DMS153 treated with DMSO at 0.1 percent for 48 hours (cell line): Measurements from ENCODE around the gene DBNL.

Experiments used
- DNase-seq: peaks from one replicate; lab custom pipeline; 2025; ENCODE audit not compliant: unreplicated experiment; lab: John Stamatoyannopoulos, UW

DBNL gene

DNA sequence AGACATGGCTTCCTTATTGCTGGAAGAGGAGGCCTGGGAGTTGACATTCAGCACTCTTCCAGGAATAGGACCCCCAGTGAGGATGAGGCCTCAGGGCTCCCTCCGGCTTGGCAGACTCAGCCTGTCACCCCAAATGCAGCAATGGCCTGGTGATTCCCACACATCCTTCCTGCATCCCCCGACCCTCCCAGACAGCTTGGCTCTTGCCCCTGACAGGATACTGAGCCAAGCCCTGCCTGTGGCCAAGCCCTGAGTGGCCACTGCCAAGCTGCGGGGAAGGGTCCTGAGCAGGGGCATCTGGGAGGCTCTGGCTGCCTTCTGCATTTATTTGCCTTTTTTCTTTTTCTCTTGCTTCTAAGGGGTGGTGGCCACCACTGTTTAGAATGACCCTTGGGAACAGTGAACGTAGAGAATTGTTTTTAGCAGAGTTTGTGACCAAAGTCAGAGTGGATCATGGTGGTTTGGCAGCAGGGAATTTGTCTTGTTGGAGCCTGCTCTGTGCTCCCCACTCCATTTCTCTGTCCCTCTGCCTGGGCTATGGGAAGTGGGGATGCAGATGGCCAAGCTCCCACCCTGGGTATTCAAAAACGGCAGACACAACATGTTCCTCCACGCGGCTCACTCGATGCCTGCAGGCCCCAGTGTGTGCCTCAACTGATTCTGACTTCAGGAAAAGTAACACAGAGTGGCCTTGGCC is 16.6 kb downstream of the DBNL start:
- no peak for DNase-seq

DNA sequence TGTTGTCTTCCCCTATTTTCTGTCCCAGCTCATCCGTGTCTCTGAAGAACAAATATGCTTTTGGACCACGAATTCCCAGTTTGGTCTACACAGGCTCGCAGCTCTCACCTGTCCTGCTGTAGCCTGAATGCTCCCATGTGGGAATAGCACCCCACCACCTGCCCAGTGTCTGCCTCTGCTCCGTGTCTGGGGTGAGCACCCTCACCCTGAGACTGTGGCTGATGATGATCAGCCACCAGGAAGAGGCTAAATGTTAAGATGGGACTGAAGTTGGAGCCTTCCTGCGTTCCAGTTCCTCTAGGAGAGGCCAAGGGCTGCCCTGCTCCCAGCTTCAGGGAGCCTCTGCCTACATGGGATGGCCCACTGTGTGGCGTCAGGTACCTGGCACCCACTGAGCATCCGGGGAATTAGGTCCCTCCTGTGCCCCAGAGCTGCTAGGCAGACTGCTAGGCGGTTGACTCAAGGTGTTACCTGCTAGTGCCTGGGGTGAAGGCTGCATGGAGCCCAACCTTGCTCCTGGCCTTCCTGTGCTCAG is 17.2 kb downstream of the DBNL start:
- DNase-seq, result no peak

DNA sequence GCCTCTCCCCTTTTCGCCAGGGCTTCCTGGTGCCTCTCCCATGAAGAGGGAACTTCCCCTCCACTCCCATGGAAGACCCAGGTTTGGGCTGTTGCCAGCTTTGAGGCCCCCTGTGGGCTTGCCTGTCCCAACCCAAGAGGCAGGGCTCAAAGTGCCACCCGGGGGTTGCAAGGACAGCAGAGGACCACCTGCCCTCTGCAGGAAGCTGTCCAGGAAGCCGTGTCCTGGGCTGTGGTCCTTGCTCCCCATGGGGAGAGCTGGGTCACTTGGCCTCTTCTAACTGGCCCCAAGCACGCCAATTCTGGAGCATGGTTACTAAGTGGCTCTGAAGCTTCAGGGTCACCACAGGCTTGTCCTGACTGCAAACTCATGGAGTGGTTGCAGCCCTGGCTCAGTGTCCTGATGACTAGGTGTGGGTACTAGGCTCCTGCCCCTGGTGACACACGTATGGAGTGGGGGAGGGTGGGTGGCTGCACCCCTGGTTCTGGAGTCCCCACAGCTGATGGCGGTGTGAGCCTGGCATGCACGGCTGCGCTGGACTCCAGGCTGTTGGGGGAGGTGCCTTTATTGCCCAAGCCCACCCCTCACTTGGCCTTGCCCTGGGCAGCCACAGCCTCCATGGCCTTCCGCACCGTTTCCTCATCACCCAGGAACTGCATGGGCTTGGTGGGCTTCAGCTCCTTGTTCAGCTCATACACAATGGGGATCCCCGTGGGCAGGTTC is 17.8 kb downstream of the DBNL start:
- DNase-seq, result no peak

DNA sequence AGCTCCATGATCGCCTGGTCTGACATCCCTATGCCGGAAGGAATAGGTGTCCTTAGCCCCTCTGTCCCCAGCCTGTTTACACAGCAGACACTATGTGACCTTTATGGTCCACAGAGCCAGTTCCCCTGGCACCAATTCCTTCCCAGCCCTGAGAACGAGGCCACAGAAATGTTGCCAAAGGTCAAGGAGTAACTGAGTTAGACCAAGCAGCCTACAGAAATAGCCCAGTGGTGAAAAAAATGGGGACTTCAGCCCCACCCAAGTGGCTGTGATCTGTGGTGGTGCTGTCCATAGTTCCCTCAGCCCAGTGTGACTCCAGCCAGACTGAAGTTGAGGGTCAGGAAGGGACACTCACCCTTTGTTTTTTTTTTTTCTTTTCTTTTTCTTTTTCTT is 18.4 kb downstream of the DBNL start:
- no peak for DNase-seq

DNA sequence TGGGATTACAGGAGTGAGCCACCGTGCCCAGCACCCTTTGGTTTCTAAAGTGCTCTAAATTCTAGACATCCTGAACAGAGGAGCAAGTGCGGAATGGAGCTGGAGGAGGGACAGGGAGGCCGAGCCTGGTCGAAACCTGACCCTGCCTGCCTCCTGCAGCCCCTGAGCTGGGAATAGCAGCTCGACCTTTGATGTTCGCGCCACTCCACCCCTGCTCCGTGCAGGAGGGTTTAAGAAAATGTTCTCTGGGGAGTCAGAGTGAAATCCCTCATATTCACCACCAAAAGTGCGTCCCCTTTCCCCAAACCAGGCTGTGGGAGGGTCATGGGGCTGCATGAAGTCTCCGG is 19.0 kb downstream of the DBNL start:
- DNase-seq, result no peak

DNA sequence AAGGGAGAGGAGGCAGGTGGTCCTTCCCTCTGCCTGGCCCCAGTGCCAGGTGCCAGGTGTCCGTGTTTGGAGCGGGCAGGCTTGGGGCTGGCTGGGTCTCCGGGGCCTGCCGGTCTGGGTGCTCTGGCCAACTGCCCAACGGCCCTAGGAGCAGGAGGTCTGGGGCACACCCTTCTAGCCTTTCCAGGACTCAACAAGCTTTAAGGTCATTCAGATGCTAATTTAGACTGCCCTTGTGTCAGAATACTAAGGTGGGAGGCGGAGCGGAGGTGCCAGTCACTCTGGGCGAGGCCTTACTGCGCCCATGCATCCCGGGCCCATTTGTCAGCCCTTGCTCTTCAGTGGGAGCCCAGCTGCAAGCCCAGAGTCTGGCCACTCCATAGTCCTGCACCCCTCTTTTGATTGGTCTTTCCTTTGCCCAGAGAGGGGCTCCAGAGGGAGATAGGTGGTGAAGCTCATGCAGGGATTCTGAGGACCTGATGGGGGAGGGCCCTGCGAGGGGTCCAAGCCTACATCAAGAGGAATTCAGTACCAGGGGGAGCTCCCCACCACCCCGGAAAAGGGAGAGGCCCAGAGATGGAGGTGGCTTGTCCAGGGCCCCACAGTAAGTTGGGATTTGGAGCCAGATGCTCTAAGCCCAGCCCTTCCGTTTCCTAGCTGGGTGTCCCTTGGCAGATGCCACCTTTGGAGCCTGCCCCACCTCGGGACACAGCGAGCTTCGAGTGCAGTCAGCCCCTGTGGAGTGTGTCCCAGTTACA is 19.6 kb downstream of the DBNL start:
- DNase-seq, result no peak

DNA sequence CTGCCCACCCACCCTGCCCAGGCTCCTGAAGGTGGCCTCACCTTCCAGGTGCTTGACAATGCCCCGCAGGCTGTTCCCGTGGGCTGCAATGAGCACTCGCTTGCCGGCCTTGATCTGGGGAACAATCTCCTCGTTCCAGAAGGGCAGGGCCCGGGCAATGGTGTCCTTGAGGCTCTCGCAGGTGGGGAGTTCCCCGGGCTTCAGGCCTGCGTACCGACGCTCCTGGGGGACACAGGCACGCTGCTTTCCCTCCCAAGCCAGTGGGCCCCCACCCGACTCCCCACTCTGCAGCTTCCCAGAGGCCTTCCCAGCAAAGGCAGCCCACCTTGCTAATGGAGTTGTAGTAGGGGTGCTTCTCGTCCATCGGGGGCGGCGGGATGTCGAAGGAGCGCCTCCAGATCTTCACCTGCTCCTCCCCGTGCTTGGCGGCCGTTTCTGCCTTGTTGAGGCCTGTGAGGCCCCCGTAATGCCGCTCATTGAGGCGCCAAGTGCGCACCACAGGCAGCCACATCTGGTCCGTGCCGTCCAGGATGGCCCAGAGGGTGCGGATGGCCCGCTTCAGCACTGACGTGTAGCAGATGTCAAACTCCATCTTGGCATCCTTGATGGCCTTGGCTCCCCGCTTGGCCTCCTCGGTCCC is 20.4 kb downstream of the DBNL start:
- DNase-seq, result no peak

DNA sequence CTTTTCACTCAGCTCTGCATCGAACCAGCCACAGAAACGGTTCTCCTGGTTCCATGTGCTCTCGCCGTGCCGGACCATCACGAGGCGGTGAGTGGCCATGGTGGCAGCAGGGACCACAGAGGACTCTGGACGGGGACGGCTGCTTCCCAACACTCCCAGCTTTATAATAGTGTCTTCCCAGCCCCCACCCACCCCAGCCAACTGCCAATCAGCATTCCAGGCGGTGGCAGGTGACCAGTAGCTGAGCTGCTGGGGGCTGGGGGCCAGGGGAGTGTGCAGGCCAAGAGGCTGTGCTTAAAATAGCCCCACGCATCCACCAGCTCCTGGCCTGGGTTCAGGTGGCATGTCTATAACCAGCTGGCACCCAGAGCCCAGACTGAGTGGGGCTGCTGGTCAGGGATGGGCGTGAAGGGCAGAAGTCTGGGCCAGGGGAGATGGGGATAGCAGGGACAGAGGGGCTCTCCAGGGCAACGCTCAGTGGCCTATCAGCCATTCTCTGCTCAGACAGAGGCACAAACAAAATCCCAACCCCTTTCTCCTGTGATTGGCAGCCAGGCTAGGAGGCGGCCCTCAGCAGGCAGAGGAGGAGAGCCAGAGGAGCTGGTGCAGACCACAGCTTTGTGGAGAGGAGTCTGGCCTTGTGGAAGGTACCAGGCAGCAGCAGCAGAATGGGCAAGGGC is 21.1 kb downstream of the DBNL start, which contains the start of gene PGAM2:
PGAM2 (minus strand) TSS at position 137 of the 680 bp plus-strand sequence; CDS start at position 99, 38 bp downstream.
- no peak for DNase-seq

DNA sequence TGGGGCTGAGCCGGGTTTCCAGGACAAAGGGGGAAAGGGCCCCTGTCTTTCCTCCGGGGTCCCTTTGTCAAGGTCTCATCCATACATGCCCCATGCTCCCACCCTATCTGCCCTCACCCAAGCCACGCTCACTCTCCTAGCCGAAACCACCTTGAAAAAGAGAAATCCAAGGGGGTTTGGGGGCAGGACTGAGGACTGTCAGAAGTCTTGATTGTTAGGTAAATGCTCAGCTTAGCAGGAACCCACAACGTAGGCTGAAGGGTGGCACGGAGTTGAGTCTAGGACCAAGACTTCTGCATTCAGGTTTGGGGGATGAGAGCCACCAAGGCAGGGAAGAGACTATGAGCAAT is 21.6 kb downstream of the DBNL start:
- DNase-seq, result no peak

DNA sequence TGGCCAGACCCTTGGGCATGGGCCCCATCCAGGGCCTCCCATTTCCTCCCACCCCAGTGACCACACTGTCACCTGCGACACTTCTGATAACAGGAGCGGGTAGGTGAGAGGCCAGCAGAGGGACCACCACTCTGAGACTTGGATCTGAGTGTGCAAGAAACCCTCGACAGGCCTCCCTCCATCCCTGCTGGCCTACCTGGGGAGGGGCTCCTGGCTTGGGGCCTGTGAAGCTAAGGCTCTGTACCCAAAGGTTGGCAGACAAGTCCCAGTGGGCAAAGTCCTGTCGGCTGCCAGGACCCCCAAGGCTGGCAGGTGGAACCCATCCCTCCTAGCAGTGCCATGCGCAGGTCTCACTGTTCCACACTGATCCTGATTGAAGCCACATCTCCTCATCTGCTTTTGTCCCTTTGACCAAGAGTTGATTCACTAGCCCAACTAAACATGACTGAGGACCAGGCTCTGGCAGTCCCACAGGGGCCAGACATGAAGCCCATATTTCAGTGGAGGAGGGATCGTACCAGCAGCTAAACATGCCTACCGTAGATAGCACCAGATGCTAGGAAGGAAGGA is 22.1 kb downstream of the DBNL start:
- no peak for DNase-seq

DNA sequence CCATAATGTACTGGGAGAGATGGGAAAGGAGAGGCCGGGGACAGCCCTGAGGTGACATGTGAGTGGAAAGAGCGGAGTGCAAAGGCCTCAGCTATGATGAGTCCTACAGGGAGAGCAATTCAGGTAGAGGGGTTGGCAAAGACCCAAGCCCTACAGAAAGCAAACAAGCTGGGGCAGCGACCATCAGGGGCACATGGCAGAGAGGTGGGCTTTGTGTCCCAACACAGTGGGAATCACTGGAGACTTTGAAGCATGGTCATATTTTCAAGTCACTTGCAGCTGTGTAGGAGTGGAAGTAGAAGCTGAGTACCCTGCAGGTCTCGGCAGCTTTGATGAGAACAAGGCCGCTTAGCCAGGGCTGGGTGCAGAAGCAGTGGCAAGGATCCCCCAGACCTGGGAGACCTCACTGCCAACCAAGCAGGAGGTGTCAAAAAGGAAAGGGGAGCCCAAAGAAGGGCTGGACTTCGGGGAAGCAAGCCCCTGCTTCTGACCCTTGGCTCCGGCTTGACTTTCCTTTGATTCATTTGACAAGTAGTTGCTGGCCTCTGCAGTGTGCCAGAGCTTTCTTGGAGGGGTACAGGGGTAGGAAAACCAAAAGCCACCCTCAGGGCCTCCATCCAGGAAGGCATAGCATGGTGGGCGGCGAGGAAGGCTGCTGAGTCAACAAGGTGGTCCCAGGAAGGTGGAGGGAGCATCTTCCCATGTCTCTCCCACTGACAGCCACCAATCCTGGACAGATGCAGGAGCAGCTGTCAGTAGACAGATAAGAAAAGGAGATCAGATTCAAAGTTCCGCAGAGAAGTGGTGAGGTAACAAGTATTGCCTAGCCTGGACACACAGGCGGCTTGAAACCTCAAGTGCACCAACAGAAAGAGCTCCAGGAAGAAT is 22.8 kb downstream of the DBNL start:
- DNase-seq, result no peak

DNA sequence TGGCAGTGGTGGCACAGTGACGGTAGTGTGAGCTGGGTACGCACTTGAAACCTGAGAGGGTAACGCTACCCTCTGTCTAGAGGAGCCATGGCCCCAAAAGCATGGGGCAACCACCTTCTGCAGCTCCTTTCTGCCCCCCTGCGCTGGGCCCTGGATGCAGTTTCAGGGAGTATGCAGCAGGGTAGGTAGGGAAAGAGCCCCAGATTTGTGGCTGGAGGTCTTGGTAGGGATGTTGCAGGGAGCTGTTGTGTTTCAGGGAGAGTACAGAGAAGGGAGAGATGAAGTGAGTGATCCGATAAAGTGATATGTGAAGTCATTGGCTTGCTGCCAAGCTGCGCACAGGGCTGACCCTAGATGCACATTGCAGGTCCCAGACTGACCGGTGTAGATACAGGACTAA is 23.6 kb downstream of the DBNL start:
- DNase-seq, result no peak

DNA sequence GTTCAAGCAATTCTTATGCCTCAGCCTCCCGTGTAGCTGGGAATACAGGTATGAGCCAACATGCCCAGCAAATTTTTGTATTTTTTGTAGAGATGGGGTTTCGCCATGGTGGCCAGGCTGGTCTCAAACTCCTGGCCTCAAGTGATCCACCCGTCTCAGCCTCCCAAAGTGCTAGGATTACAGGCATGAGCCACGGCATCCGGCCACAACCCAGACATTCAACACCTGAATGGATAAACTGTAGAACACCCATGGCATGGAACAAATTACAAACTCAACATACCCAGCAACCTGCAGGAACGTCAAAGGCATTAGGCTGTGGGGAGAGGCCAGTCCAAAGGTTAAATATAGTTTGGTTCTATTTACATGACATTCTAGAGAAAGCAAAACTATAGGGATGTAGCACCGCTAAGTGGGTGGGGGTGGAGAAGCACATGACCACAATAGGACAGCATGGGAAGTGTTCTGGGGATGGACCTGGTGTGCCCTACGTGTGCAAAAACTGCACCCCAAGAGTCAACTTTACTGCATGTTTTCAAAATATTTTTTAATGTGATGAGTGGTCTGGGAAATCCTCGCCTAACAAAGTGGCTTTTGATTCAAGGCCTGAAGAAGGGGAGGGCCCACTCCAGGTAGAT is 27.3 kb downstream of the DBNL start:
- no peak for DNase-seq

DNA sequence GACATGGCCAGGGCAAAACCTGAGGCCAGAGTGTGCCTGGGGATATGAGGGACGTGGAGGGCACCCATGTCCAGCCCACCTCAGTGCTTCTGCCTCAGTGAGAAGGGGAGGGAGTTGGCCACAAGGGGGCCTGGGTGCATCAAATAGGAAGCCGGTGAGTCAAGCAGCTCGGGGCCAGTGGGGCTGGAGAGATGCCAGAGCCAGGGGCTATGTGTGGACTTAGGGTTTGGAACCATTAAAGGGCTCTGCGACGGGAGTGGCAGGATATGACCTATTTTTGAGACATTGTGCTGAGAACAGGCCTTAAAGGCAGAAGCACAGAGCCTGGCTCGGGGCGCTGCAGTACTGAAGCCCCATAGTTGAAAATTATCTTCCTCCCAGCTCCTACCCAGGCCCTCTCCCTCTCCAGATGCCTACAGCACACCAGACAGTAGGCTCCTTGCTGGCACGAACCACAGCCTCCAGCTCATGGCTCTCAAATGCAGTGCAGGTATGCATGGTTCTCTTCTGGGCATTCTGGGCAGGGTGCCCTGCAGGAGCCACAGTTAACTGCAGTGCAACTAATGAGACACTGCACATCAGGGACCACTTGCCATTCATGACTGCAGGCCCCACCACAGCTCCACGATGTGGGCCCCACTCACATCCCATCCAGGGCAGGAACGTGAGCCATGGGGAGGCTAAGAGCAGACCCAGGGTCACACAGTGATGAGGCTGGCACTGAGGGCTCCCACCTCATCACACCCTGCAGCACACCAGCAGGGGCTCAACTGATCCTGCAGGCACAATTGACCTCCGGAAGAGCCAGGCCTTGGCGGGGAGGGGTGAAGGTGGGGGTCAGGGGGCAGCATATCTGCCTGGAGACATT is 28.1 kb downstream of the DBNL start:
- peak; percentile 26 for DNase-seq

DNA sequence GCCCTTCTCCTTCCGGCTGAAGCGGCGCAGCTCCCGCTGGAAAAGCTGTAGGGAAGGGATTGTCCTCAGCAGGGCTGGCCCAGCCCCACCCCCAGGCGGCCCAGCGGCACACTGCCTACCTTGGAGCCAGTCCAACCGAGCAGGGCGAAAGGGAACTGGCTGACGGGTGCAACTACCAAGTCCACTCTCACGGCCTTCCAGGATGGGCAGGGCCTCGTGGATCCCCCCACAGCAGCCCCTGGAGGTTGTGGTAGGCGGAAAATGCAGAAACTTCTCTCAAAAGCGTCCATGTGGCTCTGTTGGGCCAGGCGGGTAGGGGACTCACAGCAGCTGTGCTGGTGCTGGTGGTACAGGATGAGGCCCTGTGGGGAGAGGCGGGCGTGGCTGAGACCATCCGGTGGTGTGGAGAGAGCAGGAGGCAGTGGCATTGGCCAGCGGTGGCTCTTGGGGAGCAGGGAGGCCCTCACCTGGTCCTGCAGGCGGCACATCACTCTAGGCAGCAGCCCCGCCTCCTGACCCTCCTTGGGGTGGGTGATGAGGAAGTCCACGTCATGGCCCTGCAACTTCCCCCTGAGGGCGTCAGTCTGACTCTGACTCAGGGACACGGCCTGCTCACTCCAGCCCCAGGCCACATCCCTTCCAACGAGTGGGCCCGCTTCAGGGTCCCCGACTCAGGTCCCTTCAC is 29.3 kb downstream of the DBNL start:
- no peak for DNase-seq

DNA sequence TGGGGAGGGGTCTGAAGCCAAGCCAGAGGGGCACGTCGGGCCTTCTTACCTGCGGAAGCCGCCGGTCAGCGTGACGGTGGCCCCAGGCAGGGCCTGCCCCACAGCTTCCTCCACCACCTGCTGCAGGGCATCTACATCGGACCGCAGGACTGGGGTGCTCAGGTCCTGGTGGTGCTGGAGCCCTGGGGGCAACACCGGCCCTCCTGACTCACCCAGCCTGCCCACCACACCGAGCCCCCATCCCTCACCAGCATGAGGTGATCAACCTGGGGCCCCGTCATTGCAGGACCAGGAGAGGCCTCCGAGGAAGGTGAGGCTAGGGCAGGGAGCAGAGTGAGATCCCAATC is 29.8 kb downstream of the DBNL start:
- DNase-seq, result no peak

DNA sequence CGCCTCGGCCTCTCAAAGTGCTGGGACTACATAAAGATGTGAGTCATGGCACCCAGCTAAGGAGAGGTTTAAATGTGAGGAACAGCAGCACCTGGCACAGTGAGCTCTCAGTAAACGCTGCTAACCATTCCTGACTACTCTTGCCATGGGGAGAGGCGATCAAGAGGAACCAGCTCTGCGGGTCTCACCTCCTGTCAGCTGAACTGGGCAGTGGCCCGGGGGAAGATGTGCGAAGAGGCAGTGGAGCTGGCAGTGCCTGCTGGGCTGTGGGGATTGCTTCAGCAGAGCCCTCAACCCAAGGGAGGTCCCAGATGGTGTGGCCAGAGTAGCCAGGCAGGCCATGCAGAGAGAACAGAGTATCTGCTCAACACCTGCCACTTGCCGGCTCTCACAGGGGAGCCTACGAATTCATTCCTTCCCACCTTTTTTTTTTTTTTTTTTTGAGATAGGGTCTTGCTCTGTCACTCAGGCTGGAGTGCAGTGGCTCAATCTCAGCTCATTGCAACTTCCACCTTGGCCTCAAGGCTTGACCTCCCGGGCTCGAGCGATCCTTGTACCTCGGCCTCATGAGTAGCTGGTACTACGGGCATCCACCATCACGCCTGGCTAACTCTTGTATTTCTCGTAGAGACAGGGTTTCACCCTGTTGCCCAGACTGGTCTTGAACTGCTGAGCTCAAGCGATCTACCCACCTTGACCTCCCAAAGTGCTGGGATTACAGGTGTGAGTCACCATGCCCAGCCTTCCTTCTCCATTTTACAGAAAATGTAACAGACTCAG is 31.0 kb downstream of the DBNL start:
- no peak for DNase-seq
